DMS79 treated with DMSO at 0.1 percent for 48 hours (cell line): ENCODE measurements around the gene TEKT2.

Experiments used
- DNase-seq: peaks from one replicate; lab custom pipeline; 2025; lab: John Stamatoyannopoulos, UW

Gene TEKT2

GRCh38 chr1:36087233-36088123 lies 3.6 kb downstream of the TEKT2 start:
- no peak for DNase-seq

GRCh38 chr1:36088265-36088576 lies 4.3 kb downstream of the TEKT2 start:
- no peak for DNase-seq

GRCh38 chr1:36088577-36089392 lies 4.9 kb downstream of the TEKT2 start, which contains the start of gene ADPRS:
Gene ADPRS, plus strand, starts transcription at chr1:36088892. Its CDS starts 13 bp downstream, at chr1:36088905.
- DNase-seq, result peak; percentile 91

GRCh38 chr1:36089393-36090121 lies 5.7 kb downstream of the TEKT2 start:
- no peak for DNase-seq

GRCh38 chr1:36091141-36091540 lies 7.2 kb downstream of the TEKT2 start:
- no peak for DNase-seq

GRCh38 chr1:36091698-36092097 lies 7.8 kb downstream of the TEKT2 start:
- no peak for DNase-seq

GRCh38 chr1:36092166-36092797 lies 8.4 kb downstream of the TEKT2 start:
- no peak for DNase-seq

GRCh38 chr1:36092798-36093185 lies 8.9 kb downstream of the TEKT2 start:
- no peak for DNase-seq

GRCh38 chr1:36093226-36093625 lies 9.3 kb downstream of the TEKT2 start:
- no peak for DNase-seq

GRCh38 chr1:36093929-36094328 lies 10.0 kb downstream of the TEKT2 start:
- no peak for DNase-seq

GRCh38 chr1:36094621-36095061 lies 10.7 kb downstream of the TEKT2 start:
- DNase-seq, result no peak

- no peak for DNase-seq
Observed at GRCh38 chr1:36095760-36096405, 12.0 kb downstream of the TEKT2 start.

GRCh38 chr1:36096500-36097432 lies 12.9 kb downstream of the TEKT2 start:
- DNase-seq, result no peak

- no peak for DNase-seq
Observed at GRCh38 chr1:36097693-36098585, 14.0 kb downstream of the TEKT2 start.

GRCh38 chr1:36098650-36099365 lies 14.9 kb downstream of the TEKT2 start:
- no peak for DNase-seq

GRCh38 chr1:36099681-36100341 lies 15.9 kb downstream of the TEKT2 start:
- DNase-seq, result peak; percentile 78

GRCh38 chr1:36100376-36100775 lies 16.5 kb downstream of the TEKT2 start:
- DNase-seq, result no peak

- no peak for DNase-seq
Observed at GRCh38 chr1:36101546-36101945, 17.7 kb downstream of the TEKT2 start.
